Measurements from ENCODE around the gene PCSK9. TPM values are rescaled to one million over a fixed set of nuclear protein-coding genes. Genes with fewer than 3 reads are reported as not detected.
A peak's percentile ranks its signal among the peaks of the same experiment; 100 is the strongest.
"Not testable (repeated sequence)": the region's sequence is repeated elsewhere in the genome, so short reads cannot be mapped to it uniquely, and the experiment has no call there.

The PCSK9 gene
- total RNA-seq, 1 donor from 2014 or later: not detected

GRCh38 chr1:55078470-55078869 lies 39.1 kb downstream of the PCSK9 start:
- no peak for DNase-seq (ENCODE audit: low read depth in 2 of 2)

- DNase-seq (ENCODE audit: low read depth in 2 of 2): no peak
Measured at GRCh38 chr1:55079651-55080050, 40.3 kb downstream of the PCSK9 start.

GRCh38 chr1:55081188-55081904 lies 42.0 kb downstream of the PCSK9 start:
- peak; percentile 54 to 61 for DNase-seq (ENCODE audit: low read depth in 2 of 2)

GRCh38 chr1:55081905-55082296 lies 42.6 kb downstream of the PCSK9 start:
- DNase-seq (ENCODE audit: low read depth in 2 of 2): peak; percentile 50 to 77

GRCh38 chr1:55084257-55084656 lies 44.9 kb downstream of the PCSK9 start:
- DNase-seq (ENCODE audit: low read depth in 2 of 2): no peak

- DNase-seq (ENCODE audit: low read depth in 2 of 2): no peak
Measured at GRCh38 chr1:55087439-55087838, 48.1 kb downstream of the PCSK9 start.

- no peak for DNase-seq (ENCODE audit: low read depth in 2 of 2)
Measured at GRCh38 chr1:55088413-55088812, 49.1 kb downstream of the PCSK9 start.

GRCh38 chr1:55089683-55090082 lies 50.3 kb downstream of the PCSK9 start:
- no peak for DNase-seq (ENCODE audit: low read depth in 2 of 2)

GRCh38 chr1:55092475-55092874 lies 53.1 kb downstream of the PCSK9 start:
- DNase-seq (ENCODE audit: low read depth in 2 of 2): no peak

GRCh38 chr1:55095095-55095494 lies 55.7 kb downstream of the PCSK9 start:
- no peak for DNase-seq (ENCODE audit: low read depth in 2 of 2)

GRCh38 chr1:55103891-55104290 lies 64.5 kb downstream of the PCSK9 start:
- no peak for DNase-seq (ENCODE audit: low read depth in 2 of 2)

- no peak for DNase-seq (ENCODE audit: low read depth in 2 of 2)
Measured at GRCh38 chr1:55107101-55107500, 67.8 kb downstream of the PCSK9 start.

- DNase-seq (ENCODE audit: low read depth in 2 of 2): not testable (repeated sequence)
Measured at GRCh38 chr1:55109005-55109404, 69.7 kb downstream of the PCSK9 start.

Other genes with a start within 250 kb of the PCSK9 start
- under 0.01 TPM in 1 of 2 replicates, not detected in the other for gene TTC22, start 238.2 kb upstream of the PCSK9 start, total RNA-seq
- 55.8 and 67.1 TPM in 2 replicates for gene DHCR24, start 152.4 kb upstream of the PCSK9 start, total RNA-seq
- gene TMEM61, start 58.9 kb upstream of the PCSK9 start, total RNA-seq: not detected in 2 replicates
- not detected in 2 replicates for gene BSND, start 40.6 kb upstream of the PCSK9 start, total RNA-seq
- gene USP24, start 175.8 kb downstream of the PCSK9 start, total RNA-seq: 41.6 and 52.0 TPM in 2 replicates